ENCODE measurements around the gene LRP5.

The LRP5 gene

DNA sequence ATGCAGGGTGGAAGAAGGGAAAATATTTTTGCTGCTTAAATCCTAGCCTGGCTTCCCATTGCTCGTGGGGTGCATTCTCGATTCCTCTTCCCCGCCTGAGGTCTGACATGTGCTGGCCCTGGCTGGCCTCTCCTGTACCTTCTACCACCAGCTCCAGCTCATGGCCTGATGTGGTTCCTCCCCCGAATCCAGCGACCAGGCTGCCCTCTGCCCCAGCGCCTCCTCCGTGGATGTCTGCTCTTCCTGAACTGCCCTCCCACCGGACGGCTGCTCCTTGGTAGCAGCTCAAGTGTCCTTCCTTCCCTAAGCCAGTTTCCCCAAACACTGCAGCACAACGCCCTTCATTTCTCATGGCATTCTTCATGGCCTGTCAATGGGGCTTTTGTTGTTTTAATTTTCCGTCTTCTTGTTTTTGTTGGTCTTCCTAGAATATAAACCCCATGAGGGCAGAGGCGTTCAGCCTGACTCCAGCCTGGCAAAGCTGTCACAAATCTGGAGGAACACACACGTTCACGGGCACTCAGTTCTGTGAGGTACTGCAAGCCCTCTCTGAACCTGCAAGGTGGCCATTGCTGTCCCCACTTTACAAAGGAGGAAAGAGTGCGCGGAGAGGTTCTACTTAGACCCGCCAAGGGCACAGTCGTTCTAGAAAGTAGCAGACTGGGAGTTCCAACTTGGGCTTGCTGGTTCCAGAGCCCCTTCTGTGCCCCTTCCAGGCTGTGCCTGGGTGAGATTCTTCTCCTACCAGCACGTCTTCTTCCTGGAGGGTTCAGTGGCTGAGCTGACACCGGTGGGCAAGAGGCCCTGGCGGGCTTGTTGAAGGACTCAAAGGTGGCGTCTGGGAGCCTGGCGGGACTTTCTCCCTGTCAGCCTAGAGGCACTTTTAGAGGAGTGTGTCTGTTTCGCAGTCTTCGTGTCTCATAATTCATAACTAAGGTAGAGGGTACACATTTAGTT lies 953 bp upstream of the LRP5 start:
- DNase-seq = no peak

DNA sequence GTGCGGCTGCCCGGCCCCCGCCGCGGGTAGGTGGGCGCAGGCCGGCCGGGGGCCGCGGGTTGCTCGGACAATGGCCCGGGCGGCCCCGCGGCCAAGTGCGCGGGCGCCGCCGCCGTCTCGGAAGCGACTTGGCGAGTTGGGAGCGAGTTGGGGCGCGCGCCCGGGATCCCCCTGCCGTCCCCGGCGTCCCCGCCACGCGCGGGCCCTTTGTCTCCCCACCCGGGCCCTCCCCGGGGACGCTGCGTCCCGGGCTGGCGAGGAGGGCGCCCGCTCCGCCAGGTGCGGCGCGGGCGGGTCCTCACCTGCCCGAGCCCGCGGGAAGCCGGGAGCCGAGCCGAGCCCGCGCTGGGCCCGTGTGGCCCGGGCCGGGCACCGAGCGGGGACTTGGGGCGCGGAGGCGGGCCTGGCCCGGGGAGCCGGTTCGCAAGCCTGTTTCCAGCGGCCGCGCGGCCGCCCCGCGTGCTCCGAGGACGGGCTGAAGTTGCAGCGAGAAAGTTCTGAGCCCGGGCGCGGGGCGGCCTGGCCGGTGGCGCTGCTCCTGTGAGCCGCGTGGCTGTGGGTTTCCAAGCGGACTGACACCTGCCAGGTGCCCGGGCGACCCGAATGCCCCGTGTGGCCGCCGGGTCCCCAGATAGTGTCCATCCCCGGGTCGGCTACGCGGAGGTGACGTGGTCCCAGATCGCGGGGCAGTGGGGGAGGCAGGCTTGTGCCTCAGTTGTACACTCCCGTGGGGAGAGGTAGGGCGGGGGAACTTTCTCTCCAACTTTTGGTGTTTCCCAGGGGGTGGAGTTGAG lies 586 bp downstream of the LRP5 start:
- no peak for DNase-seq

DNA sequence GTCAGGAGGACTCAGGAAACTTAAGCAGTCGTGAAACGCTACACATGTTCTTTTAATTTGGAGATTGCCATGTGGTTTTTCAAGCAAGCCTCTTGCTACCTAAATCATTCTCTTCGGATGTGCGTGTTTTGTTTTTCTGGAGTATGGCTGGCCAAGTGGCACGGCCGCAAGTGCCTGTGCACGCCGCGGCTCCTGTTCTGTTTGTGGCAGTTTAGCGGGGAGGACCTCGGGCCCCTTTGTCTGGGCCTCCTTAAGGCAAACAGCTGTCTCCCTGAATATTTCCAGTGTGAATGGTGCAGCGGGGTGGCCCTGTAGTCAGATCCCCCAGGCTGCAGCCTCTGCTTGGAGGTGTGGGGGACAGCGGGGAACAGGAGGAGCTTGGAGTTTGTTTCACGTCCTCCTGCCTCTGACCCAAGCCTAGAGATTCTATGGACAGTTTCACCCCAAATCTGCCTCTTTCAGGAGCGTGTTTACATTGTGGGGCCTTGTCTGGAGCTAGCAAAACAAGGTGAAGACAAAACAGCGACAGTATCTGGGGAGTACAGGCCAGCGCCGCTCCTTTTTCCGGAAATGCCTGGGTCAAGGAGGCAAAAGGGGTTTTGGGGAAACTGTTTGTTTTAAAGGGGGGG lies 1.3 kb downstream of the LRP5 start:
- DNase-seq = no peak

DNA sequence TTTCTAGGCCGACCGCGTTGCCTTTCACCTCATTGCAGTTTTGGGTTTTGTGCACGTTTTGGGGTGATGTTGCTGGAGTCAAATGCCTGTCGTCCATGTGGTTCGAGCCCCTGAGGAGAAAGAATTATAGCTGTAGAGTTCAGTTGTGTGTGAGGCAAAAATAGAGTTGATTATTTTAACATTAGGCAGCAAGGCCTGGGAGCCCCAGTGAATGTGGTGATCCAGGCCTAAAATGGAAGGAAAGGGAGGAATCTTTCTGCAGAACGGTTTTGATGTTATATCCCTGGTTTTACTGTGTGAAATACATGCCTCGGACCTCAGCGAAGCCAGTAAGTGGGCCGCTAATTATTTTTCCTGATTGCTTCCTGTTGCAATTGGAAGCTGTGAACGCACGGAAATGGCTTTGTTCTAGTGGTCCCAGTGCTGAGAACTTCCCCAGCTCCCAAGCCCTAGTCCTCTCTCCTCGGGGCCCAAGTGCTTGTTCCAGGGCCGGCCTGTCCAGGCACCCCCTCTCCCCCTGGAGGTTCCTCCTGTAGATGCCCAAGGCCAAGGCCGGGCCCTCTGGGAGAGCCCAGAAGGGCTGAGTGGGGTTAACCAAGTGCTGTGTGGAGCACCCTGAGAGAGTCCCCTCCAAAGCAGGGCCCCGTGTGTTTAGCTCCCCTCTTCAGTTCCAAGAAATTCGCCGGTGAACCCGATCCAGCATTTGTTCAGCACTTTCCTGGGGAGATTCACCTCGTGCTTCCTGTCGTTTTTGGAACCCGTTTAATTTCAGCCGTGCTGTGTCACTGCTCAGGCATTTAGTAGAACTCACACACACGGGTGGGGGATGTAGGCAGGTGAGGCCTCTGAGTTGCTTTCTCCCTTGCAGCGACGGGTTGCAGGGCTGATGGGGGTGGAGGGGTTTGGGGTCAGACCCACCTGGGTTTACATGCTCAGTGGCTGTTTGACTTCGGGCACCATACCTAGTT lies 2.1 kb downstream of the LRP5 start:
- DNase-seq = no peak

DNA sequence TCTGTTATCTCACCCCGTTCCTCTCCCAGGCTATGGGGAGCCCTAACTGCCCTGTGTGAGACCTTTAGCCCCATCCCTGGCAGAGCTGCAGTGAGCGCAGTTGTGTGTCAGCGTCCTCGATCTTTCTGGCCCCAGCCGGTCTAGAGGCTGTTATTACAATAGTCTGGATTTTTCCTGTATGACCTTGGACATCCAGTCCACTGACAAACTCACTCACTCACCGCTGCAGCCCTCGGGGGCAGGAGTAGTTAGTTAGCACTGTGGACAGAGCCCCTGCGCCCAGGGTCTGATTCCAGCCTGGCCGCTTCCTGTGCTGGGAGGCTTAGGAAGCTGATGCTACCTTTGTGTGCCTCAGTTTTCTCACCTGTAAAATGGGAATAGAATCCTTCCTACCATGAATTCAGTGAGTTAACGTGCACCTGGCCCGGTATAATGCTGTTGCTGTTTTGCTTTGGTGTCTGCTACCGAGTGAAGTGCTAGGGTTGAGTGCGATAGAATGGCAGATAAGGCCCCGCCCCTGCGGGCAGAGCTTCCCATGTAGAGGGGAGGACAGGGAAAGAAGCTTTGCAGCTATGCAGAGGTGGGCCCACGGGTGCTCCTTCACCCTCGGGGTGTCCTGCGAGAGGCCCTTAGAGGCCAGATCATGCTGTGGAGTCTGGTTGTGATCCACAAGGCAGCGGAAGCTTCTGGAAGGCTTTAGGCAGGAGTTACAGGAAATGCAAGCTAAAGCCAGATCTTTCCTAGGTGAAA lies 3.0 kb downstream of the LRP5 start:
- no peak for DNase-seq

DNA sequence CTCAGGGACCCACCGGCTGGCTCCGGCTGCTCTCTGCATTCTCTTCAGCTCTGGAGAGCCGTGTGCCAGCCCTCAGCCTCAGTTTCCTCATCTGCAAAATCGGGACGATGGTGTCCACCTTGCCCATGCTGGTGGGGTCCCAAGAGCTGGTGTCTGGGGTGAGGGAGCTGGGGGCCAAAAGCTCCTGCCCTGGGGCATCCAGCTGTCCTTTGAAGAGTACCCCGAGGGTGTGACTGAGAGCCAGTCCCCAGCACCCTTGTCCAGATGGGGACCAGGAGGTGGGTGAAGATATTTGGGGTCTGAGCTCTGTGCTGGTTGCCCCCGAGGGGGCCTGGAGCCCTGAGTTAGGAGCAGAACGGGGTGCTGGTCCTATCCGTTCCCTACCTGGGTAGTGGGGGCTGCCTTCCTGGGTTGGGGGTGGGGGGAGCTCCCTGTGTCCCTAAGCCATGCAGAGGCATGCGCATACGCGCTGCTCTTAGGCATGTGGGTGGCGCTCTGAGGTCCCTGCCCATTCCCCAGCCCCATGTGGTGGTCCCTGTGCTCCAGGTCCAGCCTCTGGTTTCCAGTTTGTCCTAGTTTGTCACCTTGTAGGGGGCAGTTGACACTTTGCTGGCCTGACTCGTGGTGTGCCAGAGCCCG lies 4.9 kb downstream of the LRP5 start:
- DNase-seq = no peak

DNA sequence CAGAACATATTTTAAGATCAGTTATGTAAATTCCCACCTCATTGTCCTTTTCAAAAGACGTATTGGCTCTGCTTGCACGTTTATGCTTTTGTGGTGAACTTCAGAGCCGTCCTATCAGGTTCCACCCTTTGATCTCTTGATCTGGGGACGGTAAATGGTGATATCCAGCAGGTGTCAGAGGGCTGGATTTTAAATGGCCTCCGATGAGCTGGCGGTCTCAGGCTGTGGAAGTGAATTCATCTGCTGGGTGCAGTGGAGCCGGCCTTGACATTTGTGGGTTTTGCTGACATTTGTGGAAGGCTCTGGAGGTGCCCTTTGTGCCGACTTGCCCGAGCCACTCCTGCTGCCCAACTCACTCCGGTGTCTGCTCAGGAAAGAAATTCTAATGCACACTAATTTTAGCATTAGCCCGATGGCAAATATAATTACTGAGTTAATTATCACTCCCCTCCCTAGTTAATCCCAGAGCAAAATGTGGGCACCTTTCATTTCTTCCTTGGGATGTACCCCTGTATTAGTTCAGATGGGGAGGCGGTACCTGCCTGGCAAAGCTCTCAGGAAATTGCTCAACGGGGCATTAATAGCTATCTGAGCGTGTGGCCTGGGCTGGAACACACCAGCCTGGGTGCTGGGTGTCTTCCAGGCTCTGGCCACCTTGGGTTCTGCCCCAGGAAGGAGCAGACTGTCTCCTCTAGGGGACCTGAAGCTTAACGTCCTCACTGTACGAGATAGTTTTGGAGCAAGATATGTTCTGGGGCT lies 9.1 kb downstream of the LRP5 start:
- DNase-seq = no peak

DNA sequence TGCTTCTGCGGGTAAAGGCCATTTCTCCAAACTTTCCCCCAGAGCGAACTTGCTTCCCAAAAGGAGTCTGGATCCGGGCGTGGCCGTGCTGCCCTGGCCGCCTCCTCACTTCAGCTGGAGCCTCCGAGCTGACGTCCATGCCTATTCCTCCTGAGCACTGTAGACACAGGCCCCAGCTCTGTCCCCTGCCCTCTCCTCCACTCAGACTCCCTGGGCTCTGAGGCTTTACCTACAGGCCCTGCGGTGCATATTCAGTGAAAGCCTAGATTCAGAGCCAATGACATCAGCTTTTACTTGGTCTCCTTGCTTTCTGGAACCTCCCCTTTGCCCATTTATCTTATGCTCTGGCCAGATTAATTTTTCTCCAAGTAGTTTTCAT lies 9.7 kb downstream of the LRP5 start:
- no peak for DNase-seq

DNA sequence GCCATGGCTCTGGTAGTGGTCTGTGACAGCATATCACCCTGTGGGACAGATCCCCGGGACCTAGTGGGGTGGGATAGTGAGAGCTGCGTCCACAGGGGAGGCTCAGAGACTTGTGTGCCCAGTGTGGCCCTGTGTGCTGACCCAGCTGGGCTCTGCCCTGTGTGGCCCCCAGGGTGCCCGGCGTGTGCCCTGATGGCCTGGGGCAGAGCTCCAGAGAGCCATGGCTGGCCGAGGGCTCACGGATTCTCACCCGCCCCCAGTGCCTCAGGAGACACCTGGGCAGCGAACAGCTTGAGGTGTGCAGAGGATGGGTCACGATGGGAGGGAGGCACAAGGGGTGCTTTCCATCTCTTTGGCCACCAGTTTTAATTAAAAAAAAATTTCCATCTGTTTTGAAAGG lies 11.8 kb downstream of the LRP5 start:
- no peak for DNase-seq

DNA sequence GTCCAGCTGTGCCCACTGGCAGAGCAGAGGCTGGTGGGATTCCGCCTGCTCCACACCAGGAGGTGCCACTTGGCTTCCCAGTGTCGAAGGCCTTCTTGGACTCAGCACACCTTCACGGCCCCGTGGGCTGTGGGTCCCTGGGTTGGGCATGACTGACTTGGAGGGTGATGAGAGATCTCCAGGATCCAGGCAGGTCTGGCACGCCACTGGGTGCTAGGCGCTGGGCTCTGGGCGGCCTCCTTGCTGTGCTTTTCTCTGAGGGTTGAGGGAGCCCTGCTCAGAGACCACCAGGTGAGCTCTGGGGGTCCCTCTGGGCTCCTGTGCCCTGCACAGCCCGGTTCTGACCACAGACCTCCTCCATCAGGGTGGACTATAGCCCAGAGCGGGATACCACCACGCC lies 12.3 kb downstream of the LRP5 start:
- DNase-seq = no peak

DNA sequence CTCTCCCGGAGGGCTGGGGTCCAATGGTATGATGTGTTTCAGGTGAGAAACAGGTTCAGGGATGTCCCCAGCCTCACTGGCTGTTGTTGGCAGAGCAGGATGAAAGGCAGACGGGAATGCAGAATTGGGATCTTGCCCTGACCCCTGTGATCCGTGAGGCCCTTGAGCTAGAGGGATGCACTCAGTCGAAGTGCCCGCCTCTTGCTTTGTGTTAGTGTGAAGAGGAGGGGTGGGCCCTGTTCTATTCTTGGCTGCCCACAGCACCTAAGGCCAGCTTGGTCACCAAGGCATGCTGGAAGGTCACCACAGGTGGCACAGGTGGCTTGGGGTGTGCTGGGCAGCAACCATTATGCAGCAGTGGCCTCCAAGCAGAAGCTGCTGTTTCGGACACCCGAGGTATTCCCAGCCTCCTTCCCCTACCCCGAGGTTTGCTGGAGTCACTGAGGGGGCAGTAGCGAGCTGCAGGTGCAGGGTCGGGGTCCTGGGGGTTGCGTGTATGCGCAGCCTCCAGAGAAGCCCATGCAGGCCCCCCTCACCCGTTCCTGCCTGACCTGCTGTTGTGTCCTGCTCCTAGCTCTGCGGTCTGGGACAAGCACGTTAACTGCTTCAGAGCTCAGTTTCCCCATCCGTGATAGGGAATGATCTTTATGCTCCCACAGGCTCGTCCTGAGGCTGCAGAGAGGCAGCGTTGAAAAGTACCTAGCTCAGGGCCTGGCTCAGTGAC lies 13.0 kb downstream of the LRP5 start:
- no peak for DNase-seq

DNA sequence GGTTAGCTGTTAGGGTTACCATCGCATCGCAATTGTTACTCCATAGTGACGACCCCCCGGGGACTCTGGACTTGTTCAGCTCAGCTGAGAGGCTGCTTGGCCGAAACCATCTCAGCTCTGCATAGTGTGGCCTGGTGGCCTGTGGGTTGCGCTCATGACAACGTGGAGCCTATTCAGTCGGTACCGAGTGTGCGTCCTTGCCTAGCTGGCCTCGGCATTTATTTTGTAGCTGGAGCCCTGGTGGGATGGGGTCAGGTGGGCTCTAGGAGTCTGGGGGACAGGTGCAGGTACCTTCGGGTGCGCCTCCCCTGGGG lies 13.5 kb downstream of the LRP5 start:
- no peak for DNase-seq

DNA sequence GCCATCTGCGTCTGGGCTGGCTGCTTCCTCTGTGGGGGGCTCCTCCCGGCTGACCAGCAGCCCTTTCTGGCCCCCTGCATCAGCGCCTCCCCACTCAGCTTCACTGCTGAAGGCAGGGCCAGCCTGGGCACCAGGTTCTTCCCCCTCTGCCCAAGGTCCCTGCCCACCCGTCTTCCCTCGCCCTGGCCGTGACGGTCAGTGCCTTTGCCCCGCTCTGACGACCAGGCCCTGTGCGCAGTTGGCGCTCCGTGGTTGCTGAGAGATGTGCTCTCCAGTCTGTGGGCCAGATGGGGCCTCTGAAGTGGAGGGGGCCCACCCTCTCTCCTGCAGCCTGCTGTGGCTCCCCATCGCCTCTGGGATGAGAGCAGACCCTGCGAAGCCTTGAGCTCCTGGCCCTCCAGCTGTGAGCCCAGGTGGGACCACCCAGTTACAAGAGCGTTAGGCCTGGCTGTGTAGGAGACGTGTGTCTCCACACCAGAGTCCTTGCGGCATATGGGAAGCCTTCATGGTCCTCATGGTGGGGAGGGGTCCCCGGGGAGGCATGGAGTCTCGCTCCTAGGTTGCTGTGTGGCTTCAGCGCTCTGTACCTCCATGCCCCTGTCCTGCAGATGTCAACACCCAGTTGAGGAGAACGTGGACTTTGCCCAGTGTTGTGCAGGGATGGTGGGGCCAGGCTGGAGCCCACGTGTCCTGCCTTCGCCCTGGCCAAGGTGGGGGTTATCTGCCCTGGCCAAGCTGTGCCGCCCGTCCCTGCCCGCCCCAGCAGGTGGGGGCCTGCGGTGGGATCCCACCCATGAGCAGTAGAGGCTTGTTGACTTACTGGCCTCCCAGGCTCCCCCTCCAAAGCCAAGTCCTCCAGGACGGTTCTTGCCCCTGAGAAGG lies 14.2 kb downstream of the LRP5 start:
- no peak for DNase-seq

DNA sequence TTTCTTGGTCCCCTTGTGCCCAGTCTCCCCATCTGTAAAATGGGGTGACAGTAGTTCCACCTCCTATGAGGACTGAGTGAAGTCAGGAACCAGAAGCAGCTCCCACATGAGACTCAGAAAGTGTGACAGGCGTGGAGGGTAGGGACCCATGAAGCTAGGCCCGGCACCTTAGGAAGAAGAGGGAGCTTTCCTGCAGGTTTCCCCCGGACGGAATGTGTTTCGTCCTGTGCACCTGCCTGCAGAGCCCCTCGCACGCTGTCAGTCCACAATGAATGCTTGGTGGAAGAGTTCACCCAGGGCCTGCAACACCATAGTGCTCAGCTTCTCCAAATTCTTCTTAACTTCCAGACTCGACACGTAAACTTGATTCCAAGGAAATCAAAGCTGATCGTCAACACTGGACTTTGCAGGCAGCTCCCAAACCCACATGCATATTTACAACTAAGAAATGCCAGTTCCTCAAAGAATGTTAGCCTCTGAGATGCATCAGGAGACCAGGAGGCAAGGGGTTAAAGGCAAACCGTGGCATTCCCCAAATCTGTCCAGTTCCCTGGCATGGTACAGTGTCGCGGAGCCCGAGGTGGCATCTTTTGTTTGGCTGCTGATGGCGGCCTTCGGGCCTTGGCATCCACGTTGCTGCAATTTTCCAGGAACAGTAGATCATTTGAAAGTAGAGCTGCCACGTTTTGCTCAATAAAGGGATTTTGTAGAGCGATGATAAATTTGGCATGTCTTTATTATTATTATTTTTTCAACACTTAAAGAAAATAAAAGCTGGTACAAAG lies 15.4 kb downstream of the LRP5 start:
- DNase-seq = no peak

DNA sequence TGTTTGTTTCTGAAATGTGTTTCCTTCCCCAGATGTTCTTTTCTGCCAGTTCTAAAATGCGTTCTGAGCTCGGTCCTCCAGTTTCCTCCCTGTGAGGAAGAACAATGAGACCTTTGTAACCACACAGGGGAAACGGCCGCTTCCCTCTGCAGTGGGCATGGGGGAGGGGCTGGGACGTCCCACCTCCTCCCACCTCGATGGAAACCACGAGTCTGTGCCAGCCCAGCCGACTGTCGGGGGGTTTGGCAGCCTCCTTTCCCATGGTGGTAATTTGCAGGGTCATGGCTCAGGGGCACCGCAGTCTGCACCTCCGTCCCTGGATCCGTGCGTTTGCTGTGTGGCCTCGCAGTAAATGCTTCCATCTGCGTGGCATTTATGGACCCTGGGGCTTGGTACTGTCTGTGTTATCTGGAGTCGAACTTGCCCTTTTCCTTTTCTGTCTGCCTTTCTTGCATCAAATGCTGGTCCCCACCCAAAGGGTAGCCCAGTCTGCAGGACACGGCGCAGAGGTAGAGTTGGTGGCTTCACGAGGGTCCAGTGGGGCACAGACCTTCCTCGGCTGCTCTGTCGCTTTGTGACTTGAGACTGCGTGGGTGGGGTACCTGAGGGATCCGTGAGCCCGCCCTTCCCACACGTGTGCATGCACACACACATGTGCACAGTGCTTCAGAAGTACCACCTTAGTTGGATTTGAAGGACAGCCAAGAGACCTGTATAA lies 16.1 kb downstream of the LRP5 start:
- DNase-seq = no peak

DNA sequence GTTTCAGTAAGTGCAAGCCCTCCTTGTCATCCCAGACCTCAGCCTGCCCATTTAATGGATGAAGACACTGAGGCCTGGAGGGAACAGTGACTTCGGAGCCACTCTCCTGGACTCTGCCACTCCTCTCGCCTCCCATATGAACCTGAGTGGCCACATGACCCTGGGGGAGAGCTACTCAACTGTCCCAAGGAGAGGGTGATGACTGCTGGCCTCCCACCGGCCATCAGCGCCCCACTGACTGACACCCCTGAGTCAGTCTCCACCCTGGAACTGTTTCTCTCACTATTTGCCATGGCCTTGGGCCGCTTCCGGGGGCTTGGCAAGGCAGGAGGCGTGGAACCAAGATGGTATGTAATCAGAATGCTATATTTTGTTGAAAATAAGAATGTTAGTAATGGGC lies 17.1 kb downstream of the LRP5 start:
- no peak for DNase-seq

DNA sequence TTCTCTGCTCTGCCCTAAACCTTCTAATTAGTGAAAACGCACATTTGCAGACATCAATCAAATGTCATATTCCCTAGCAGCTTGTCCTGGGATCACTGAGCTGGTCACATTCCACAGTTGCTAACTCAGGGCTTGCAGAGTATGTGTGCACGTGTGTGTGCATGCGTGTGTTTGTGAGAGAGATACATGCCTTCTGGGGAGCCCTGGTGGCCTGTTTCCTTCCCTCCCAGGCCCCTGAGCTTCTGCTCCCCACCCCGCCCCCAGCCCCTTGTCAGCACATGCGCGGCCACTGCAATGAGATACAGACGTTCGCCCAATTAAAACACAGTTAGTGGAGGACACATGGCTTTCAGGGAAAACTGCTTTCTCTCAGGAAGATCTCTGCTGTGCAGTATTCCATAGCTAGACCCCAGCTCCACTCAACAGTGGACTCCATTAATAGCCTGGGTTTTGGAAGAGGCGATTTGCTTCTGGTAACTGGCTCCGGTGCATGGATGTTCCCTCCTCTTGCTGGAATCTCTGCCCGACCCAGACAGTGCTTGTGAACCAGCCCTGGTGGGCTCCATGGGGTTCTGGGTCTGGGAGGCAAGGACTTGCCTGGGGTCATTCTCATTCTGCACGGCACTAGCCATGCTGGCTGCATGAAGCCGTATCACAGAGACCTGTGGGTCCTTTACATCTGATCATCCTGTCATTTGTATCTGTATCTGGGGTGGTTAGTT lies 17.7 kb downstream of the LRP5 start:
- DNase-seq = no peak
